SH-SY5Y (cell line): Measurements from ENCODE around the gene MMP15.
A peak's percentile ranks its signal among the peaks of the same experiment; 100 is the strongest.

Source experiments
- GATA2 ChIP-seq: IDR thresholded peaks from 2 replicates; pipeline ENCODE4 v1.6.1; 2011; ENCODE audit warnings: mild to moderate bottlenecking, low read depth, low read length
- GATA3 ChIP-seq: IDR thresholded peaks from 2 replicates; pipeline ENCODE4 v1.6.1; 2011; ENCODE audit warnings: low read depth, mild to moderate bottlenecking, low read length, moderate library complexity

Gene MMP15

GRCh38 chr16:58021661-58022551, 3.6 kb upstream of the MMP15 start:
- TF ChIP-seq GATA2 (no peak), GATA3 (no peak)

DNA sequence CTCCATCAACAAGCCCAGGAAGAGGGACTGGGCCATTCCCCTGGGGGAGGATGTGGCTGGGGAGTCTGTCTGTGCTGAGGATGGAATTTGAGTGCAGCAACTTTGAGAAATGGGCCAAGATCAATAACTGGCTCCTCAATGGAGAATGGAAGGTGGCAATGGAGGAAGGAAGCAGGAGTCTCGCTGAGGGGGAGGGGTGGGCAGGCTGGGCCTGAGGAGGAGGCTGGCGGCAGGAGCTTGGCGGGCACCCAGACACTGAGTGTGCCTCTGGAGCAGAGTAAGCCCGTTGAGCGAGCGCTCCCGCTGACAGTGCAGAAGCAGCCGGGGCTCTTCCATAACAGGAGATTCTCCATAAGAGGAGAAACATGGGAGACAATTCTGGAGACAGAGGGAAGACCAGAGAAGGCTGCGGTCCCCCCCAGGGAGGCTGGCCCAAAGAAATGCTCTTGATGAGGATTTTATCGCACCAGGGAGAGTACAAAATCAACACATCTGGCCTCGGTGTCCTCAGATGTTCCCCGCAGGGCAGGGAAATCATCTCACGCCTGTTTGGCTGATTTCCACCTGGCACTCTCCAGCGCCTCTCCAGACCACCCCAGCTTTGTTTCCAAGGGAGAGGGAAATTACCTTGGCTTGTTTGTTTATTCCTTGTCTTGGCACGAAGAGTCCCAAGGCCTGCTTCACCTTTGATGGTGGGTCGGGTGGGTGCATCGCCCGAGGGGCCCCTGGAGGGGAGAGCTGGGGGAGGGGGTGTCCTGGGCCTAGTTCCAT, 2.8 kb upstream of the MMP15 start:
- TF ChIP-seq GATA2: peak; percentile 77; the same call in 1 of the 2 replicates
- TF ChIP-seq GATA3: no peak

DNA sequence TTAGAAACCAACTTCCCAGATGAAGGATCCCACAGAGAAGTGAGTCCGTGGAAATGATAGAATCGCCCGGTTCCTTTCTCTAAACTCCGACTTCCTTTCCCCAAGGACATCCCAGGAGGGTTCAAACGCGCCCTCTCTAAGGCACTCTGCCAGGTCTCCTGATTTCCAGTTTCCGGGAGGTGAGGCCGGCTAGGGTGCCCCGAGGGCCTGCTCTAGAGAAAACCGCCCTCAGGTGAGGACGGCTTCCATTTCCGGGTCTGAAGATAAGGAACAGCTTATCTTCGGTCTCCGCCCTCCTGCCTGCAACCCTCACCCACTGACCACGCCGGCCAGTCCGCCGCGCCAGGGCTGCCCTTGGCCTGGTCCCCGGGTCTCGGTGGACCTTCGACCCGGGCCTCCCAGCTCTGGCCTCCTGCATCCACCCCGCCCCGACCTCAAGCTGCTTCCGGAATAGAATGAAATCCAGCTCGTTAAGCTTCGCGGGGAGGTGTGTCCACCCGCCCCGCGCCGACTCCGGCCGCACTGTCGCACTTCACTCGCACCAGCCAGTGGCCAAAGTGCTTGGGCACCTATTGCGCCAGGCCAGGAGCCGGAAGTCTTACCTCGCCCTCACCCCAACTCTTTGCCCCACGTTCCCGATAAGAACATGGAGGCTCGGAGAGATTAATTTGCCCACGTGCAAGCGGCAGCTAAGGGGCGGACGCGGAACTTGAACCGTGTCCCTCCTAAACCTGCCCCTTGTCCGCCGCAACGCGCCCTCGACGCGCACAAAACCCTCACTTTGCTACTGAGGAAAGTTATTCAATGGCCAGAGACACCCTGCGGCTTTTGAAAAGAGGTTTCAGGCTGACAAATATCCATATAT, 836 bp upstream of the MMP15 start:
- TF ChIP-seq GATA2: no peak
- TF ChIP-seq GATA3: no peak

GRCh38 chr16:58026139-58026704, 668 bp downstream of the MMP15 start:
- no peak for TF ChIP-seq GATA3
- no peak for TF ChIP-seq GATA2

GRCh38 chr16:58026705-58027160, 1.2 kb downstream of the MMP15 start:
- TF ChIP-seq GATA2: no peak
- no peak for TF ChIP-seq GATA3

GRCh38 chr16:58027161-58027915, 1.8 kb downstream of the MMP15 start:
- no peak for TF ChIP-seq GATA3

GRCh38 chr16:58027916-58028455, 2.4 kb downstream of the MMP15 start:
- TF ChIP-seq GATA3 (no peak), GATA2 (no peak)

DNA sequence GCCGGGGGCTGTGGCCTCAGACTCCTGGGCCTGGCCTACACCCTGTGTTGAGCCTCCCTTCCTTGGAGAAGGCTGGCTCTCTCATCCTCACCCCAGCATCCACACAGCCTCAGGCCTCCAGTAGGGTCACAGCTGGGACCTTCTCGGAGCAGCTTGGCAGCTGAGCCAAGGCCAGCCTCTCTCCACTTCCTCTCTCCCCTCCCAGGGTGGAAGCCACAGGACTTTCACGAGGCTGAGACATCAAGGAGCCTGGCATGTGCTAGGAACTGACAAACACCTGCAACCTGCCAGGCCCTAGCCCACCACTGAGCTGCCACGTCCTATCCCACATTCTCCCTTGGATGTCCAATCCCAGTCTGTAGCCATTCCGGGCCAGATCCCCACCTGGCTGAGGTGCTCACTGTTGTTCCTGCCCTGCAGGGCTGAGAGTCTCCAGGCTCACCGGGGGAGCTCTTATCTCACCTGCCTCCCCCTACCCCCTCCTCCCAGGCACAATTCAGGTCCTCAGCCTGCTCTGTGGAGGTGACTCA, 3.1 kb downstream of the MMP15 start:
- TF ChIP-seq GATA2: no peak
- TF ChIP-seq GATA3: no peak

- no peak for TF ChIP-seq GATA2
- no peak for TF ChIP-seq GATA3
Observed at GRCh38 chr16:58029410-58029809, 3.9 kb downstream of the MMP15 start.

GRCh38 chr16:58030136-58030840, 4.7 kb downstream of the MMP15 start:
- no peak for TF ChIP-seq GATA3
- no peak for TF ChIP-seq GATA2

DNA sequence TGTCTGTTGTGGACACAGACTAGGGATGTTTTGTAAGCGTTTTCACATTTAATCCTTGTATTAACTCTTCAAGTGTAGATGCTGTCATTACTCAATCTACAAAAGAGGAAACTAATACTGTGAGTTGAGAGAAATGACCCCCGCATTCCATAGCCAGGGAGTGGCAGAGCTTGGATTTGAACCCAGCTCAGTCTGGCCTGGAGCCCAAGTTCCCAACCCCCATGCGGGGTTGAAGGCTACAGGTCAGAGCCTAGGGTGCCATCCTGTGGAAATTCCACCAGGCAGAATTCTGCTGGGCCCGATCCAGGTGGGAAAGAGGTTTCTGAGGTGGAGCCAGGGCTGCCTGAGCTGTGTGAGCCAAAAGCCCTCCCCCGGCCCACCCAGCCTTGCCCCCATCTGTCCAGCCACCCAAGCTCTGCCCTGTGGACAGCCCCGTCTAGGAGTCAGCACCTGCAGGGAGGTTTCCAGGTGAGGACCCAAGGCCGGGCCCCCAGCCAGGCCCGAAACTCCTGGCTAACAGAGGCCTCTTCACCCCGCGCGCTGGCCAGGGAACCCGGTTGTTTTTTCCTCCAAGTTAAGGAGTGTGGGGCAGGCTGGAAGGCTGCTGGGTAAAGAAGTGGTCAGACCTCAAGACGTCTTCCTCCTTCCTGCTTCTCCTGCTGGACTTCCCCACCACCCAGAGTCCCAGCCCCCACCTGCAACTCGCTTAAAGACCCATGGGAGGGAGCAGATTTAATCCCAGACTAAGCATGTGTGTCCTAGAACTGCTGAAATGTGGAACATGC, 5.7 kb downstream of the MMP15 start:
- TF ChIP-seq GATA2 (no peak), GATA3 (no peak)
